GM19455 (cell line): ENCODE measurements around the gene ARHGAP15.

ENCODE experiments used
- ATAC-seq: cut with Tn5 transposase; IDR thresholded peaks from one replicate; pipeline ENCODE4 v1.9.1; 2021; ENCODE audit not compliant: unreplicated experiment

The ARHGAP15 gene

GRCh38 chr2:143165291-143165690 is 36.1 kb downstream of the ARHGAP15 start:
- ATAC-seq: no peak

- no peak for ATAC-seq
These were observed 39.9 kb downstream of the ARHGAP15 start for GRCh38 chr2:143169105-143169504.

DNA sequence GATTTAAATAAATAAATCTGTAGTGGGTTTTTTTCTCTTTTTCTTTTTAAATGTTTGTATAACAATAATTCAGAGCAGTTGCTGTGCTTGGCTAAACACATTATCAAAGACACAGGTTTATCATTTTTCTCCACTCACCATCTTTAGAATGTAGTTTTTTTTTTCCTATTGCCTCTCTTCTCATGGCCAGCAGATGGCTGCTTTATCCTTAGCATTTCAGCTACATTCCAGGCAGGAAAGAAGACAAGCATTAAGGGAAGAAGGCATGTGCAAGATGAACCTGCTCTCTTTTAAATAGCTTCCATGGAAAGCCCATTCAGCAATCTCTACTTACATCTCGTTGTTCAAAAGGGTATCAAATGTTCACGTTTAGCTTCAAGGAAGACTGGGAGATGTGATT is 42.6 kb downstream of the ARHGAP15 start:
- no peak for ATAC-seq

- no peak for ATAC-seq
These were observed 46.2 kb downstream of the ARHGAP15 start for GRCh38 chr2:143175438-143175837.

GRCh38 chr2:143176606-143177005 is 47.4 kb downstream of the ARHGAP15 start:
- ATAC-seq: no peak

- peak; percentile 97 for ATAC-seq
These were observed 48.0 kb downstream of the ARHGAP15 start for GRCh38 chr2:143177096-143177786.

GRCh38 chr2:143181494-143181893 is 52.3 kb downstream of the ARHGAP15 start:
- no peak for ATAC-seq

- no peak for ATAC-seq
These were observed 53.4 kb downstream of the ARHGAP15 start for GRCh38 chr2:143182649-143183048.

- ATAC-seq: peak; percentile 83
These were observed 54.7 kb downstream of the ARHGAP15 start for GRCh38 chr2:143183804-143184463.

DNA sequence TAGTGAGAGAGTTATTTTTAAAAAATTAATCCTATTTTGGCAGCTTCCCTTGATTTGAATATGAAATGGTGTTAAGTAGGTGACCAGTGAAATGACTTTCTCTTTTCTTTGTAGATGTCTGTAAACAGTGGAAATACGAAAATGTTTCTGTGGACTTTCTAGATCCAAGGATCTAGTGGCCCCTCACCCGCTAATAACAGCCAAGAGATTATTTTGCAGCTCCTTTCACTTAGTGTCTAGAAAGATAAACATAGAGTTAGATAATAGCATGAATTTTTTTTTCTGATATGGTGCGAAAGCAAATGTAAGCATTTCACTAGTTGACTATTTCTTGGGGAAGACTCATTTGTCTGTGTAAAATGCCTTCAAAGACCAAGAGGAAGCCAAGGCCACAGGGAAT is 57.7 kb downstream of the ARHGAP15 start:
- no peak for ATAC-seq

- no peak for ATAC-seq
These were observed 61.2 kb downstream of the ARHGAP15 start for GRCh38 chr2:143190431-143190830.

GRCh38 chr2:143192106-143192505 is 62.9 kb downstream of the ARHGAP15 start:
- ATAC-seq: no peak

GRCh38 chr2:143192716-143193115 is 63.5 kb downstream of the ARHGAP15 start:
- ATAC-seq: no peak

GRCh38 chr2:143193121-143193520 is 63.9 kb downstream of the ARHGAP15 start:
- ATAC-seq: no peak

DNA sequence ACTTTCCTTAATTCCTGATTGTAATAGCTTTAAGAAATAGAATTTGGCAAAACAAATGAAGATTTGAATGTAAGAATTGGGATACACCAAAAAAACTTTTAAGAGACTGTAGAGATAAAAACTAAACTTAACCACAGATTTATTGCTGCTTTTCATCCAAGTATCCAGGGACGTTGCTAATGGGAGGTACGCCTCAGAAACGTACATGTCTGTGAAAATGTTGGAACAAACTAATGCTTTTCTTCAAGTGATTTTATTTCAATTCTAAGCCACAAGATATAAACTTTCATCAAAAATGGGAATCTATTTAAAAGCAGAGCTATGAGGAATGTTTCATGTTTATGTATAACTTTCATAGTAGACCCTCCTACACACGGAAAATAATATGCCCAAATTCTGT is 66.3 kb downstream of the ARHGAP15 start:
- no peak for ATAC-seq

DNA sequence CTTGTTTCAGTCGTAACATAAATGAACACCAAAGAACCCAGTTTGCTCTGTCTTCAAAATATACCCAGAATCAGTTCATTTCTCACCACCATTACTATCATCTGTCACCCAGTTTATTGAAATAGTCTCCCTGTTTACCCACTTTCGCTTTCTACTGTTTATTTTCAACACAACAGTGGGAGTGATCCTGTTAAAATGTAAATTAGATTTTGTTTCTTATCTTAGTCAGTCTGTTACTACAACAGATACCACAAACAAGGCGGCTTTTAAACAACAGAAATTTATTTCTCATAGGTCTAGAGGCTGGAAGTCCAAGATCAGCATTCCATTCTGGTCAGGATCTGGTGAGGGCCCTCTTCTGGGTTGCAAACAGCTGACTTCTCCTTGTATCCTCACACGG is 74.8 kb downstream of the ARHGAP15 start:
- no peak for ATAC-seq

DNA sequence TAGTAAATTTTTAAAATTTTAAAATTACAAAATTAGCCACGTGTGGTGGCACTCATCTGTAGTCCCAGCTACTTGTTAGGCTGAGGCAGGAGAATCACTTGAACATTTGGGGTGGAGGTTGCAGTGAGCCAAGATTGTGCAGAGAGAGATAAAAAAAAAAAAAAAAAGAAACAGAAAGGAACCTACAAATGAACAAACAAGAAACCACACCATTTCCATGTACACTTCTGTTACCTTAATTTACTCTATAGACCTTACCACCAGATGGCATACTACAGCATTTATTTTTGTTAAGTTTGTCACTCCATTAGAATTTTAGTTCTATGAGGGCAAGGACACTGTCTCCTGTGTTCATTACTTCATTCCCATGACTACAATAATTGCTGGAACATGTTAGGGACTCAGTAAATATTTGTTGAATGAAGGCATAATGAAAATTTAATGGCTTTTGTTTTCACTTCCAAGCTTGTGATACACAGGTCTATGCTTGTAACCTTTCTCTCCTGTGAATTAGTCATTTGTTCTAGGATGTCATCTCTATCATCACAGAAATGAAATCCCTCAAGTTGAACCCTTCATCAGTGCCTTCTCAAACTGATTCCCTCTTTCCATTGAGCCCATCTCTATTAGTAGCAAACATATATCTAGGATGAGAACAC is 76.0 kb downstream of the ARHGAP15 start:
- no peak for ATAC-seq

DNA sequence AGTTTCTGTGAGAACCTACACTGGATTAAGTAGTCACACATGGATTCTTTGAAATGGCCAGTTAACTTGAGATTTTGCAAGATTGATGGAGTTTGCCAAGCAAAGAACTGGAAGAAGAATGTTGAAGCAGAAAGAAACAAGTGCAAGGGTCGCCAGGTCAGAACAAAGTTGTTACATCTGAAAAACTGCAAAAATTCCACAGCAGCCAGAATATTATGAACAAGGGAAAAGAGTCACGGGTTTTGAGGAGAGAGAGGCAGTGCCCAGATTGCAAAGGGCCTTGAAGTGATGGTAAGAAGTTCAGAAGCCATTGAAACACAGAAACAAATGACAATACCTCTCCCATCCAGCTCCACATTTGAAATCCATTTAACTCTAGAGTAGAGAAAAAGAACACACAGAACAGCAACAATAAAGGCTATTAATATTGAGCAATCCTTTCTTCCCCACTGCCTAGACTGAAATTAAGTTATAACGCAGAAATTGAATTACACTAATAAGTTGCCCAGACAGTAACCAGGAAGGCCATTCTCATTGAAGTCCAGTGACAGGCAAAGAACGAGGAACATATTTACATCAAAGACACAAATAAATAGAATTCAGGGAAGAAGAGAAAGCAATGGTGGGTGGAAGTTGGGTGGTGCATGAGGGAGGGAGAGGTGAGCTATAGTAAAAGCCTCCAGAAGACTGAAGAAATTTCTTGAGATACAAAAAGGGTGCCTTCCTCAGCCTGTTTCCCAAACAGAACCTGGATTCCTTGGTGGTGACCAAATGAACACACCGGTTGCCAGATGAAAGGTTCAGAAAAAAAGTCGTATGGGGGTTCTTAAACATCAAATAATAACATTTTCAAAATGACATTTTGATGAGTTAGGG is 80.6 kb downstream of the ARHGAP15 start:
- ATAC-seq: no peak

DNA sequence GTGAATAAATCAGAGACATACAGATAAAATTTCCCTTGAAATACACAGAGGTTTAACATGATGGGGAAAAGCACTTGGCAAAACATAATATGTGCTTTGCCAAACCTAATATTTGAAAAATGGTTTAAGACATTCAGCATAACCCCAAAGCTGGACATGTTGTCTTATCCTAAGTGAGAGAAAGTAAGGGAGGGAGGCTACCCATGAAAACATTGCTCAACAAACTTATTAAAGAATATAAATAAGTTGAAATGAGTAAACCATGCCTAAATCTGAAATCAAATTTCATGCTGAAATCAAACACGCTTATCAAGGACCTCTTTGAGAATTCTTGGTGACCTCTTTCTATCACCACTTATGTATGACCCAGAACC is 81.2 kb downstream of the ARHGAP15 start:
- ATAC-seq: no peak

- no peak for ATAC-seq
These were observed 88.4 kb downstream of the ARHGAP15 start for GRCh38 chr2:143217512-143218115.

- no peak for ATAC-seq
These were observed 89.4 kb downstream of the ARHGAP15 start for GRCh38 chr2:143218621-143219020.
